Common myeloid progenitor, CD34-positive (primary cell): ENCODE results near the gene HYAL2.

Experiments used
- CTCF ChIA-PET: fragments of 350-600 bp; sonication (Branson Sonifier 250); formaldehyde crosslinking; loops from one replicate; lab custom pipeline; 2021; ENCODE audit warnings: antibody characterized with exemption; lab: Charles Lee
- POLR2A ChIA-PET: fragments of 350-600 bp; sonication (Branson Sonifier 250); formaldehyde crosslinking; loops from one replicate; lab custom pipeline; 2021; ENCODE audit warnings: antibody characterized with exemption; lab: Charles Lee
- DNase-seq, 3 donors: peaks; one replicate each; pipeline versions ENCODE4 v3.0.0 to v3.0.0-alpha.2; 2013
- H3K27ac ChIP-seq, 2 experiments: 1 replicate in 1 of 2; 2 replicates in 1 of 2; pipeline ENCODE4 v1.7.0; 2013; ENCODE audit warnings: inconsistent platforms in 2 of 2, low read length in 2 of 2, mild to moderate bottlenecking in 2 of 2, low read depth in 1 of 2, moderate library complexity in 1 of 2; ENCODE audit not compliant: severe bottlenecking in 2 of 2, insufficient read depth in 1 of 2, poor library complexity in 1 of 2
- H3K27me3 ChIP-seq, 5 experiments: replicated peaks in 2 of 5; 1 replicate in 3 of 5; 2 replicates in 2 of 5; pipeline versions ENCODE4 v1.6.1 to v1.7.0; 2013; ENCODE audit warnings: low read length in 4 of 5, mild to moderate bottlenecking in 2 of 5, moderate library complexity in 2 of 5, inconsistent platforms in 1 of 5; ENCODE audit not compliant: insufficient read depth in 5 of 5, control insufficient read depth in 4 of 5
- H3K36me3 ChIP-seq, 4 experiments: 1 replicate in 2 of 4; 2 replicates in 2 of 4; pipeline versions ENCODE4 v1.6.1 to v1.7.0; 2013; ENCODE audit warnings: low read length in 3 of 4, control low read depth in 1 of 4, mild to moderate bottlenecking in 1 of 4; ENCODE audit not compliant: control insufficient read depth in 4 of 4, insufficient read depth in 4 of 4
- H3K4me1 ChIP-seq, 4 experiments: 1 replicate in 3 of 4; 2 replicates in 1 of 4; pipeline versions ENCODE4 v1.6.1 to v1.7.1; 2013; ENCODE audit warnings: low read length in 3 of 4, mild to moderate bottlenecking in 3 of 4, control low read depth in 1 of 4, inconsistent platforms in 1 of 4, moderate library complexity in 1 of 4; ENCODE audit not compliant: control insufficient read depth in 4 of 4, insufficient read depth in 4 of 4; ENCODE audit errors: control extremely low read depth in 1 of 4
- H3K4me3 ChIP-seq, 7 experiments: 1 replicate in 4 of 7; 2 replicates in 3 of 7; pipeline versions ENCODE4 v1.5.1 to v1.7.0; 2013; ENCODE audit warnings: mild to moderate bottlenecking in 7 of 7, low read length in 6 of 7, moderate library complexity in 6 of 7, inconsistent platforms in 2 of 7, low read depth in 2 of 7, control low read depth in 1 of 7; ENCODE audit not compliant: insufficient read depth in 4 of 7, control insufficient read depth in 1 of 7; ENCODE audit errors: extremely low read depth in 1 of 7
- H3K9me3 ChIP-seq, 5 experiments: 1 replicate in 4 of 5; 2 replicates in 1 of 5; pipeline versions ENCODE4 v1.6.1 to v1.7.1; 2013; ENCODE audit warnings: low read length in 4 of 5, mild to moderate bottlenecking in 2 of 5, inconsistent platforms in 1 of 5, low read depth in 1 of 5, moderate library complexity in 1 of 5; ENCODE audit not compliant: control insufficient read depth in 4 of 5, insufficient read depth in 2 of 5; ENCODE audit errors: control extremely low read depth in 1 of 5
- WGBS: methylation state at CpG from one replicate; pipeline ENCODE4 v1.1.5; 2013; ENCODE audit not compliant: insufficient coverage; 5-methylcytosine and 5-hydroxymethylcytosine counted together

HYAL2 gene

GRCh38 chr3:50333744-50334328 lies 11.3 kb upstream of the HYAL2 start:
- WGBS: 90% methylated on average over 11 of the region's 12 CpGs
- no peak for DNase-seq
- POLR2A ChIA-PET: no interaction called here
- Histone ChIP-seq H3K9me3 (no peaks in the 10 kb centered on the region), H3K27me3 (no peaks in the 10 kb centered on the region), H3K27ac (peak overlapping the region; percentile 36 to 97), H3K4me1 (peaks cover 5 to 45% (median 42%) of the 10 kb centered on the region in 4 experiments), H3K4me3 (no peak overlapping the region), H3K36me3 (peaks cover 5 to 64% (median 52%) of the 10 kb centered on the region in 4 experiments)
- CTCF ChIA-PET: interaction anchor here (0.9 to 1.8 kb wide), 4 partner anchors 9 to 35 kb away, joined by 3 to 16 read pairs (median 4); partner anchors contain the start of gene HYAL2

- Histone ChIP-seq H3K4me1 (peaks cover 4 to 42% (median 38%) of the 10 kb centered on the region in 4 experiments), H3K27me3 (no peaks in the 10 kb centered on the region), H3K36me3 (peaks cover 5 to 60% (median 51%) of the 10 kb centered on the region in 4 experiments), H3K4me3 (no peak overlapping the region), H3K9me3 (no peaks in the 10 kb centered on the region), H3K27ac (no peak overlapping the region)
- CTCF ChIA-PET: interaction anchor here (1.2 to 1.5 kb wide), 3 partner anchors 13 to 85 kb away, joined by 3 read pairs; no protein-coding TSS in a partner anchor
- WGBS: 97% methylated on average over 19 of the region's 19 CpGs
- DNase-seq: no peak
- POLR2A ChIA-PET: no interaction called here
Measured at GRCh38 chr3:50331364-50331907, 8.9 kb upstream of the HYAL2 start.

- H3K4me1 ChIP-seq: peaks cover 0 to 39% (median 31%) of the 10 kb centered on the region in 4 experiments
- POLR2A ChIA-PET: no interaction called here
- peaks cover 5 to 59% (median 52%) of the 10 kb centered on the region in 4 experiments for H3K36me3 ChIP-seq
- DNase-seq: no peak
- no peak overlapping the region for H3K4me3 ChIP-seq
- CTCF ChIA-PET: interaction anchor here (1.3 to 3.5 kb wide), 4 partner anchors 7 to 52 kb away, joined by 3 to 21 read pairs (median 4); partner anchors contain the start of gene RASSF1
- H3K27me3 ChIP-seq: no peaks in the 10 kb centered on the region
- H3K27ac ChIP-seq: no peak overlapping the region
- no peaks in the 10 kb centered on the region for H3K9me3 ChIP-seq
- 97% methylated on average over 10 of the region's 10 CpGs for WGBS
Measured at GRCh38 chr3:50330330-50330729, 7.8 kb upstream of the HYAL2 start.

- Histone ChIP-seq H3K4me1 (peaks cover 0 to 40% (median 28%) of the 10 kb centered on the region in 4 experiments), H3K4me3 (peak within 1 kb of the TSS; percentile 67 to 94 (median 84)), H3K27me3 (no peaks in the 10 kb centered on the region), H3K36me3 (peaks cover 5 to 47% (median 43%) of the 10 kb centered on the region in 4 experiments), H3K27ac (peak within 1 kb of the TSS; percentile 67 to 87), H3K9me3 (no peaks in the 10 kb centered on the region)
- ChIA-PET CTCF (interaction anchor here (1.0 to 3.5 kb wide), 13 partner anchors 9 to 136 kb away, joined by 3 to 21 read pairs (median 5); partner anchors contain the start of genes GNAT1, HYAL1, HYAL3 and NAA80), POLR2A (interaction anchor here (0.6 to 2.3 kb wide), 7 partner anchors 10 to 1172 kb away, joined by 3 to 31 read pairs (median 5); partner anchors contain the start of genes HYAL1, HYAL3, NAA80 and RASSF1)
- DNase-seq: peak; percentile 96 to 98 (median 97)
- 3% methylated on average over 49 of the region's 55 CpGs for WGBS
Measured at GRCh38 chr3:50327943-50328691, 5.6 kb upstream of the HYAL2 start, which contains the start of gene TUSC2. TSS of gene TUSC2 (minus strand) at chr3:50328223. CDS start at chr3:50328099, 124 bp downstream.

GRCh38 chr3:50327129-50327528 lies 4.6 kb upstream of the HYAL2 start:
- H3K4me1 ChIP-seq: peaks cover 0 to 49% (median 37%) of the 10 kb centered on the region in 4 experiments
- WGBS: 83% methylated on average over 1 of the region's 4 CpGs

GRCh38 chr3:50326182-50326541 lies 3.6 kb upstream of the HYAL2 start:
- CTCF ChIA-PET: interaction anchor here (0.9 to 4.2 kb wide), 5 partner anchors 8 to 66 kb away, joined by 3 to 16 read pairs (median 4); no protein-coding TSS in a partner anchor
- H3K4me1 ChIP-seq: peaks cover 0 to 59% (median 42%) of the 10 kb centered on the region in 4 experiments
- 94% methylated on average over 3 of the region's 8 CpGs for WGBS
- H3K36me3 ChIP-seq: peaks cover 3 to 31% (median 28%) of the 10 kb centered on the region in 4 experiments
- no peaks in the 10 kb centered on the region for H3K27me3 ChIP-seq
- peak overlapping the region in 1 of 2 experiments; percentile 0 for H3K27ac ChIP-seq
- no peak for DNase-seq
- no peaks in the 10 kb centered on the region for H3K9me3 ChIP-seq
- H3K4me3 ChIP-seq: no peak overlapping the region
- POLR2A ChIA-PET: no interaction called here

More at GRCh38 chr3:50327129-50327528, 4.6 kb upstream of the HYAL2 start:
- H3K27me3 ChIP-seq: no peaks in the 10 kb centered on the region
- peak overlapping the region in 6 of 7 experiments; percentile 67 to 94 (median 86) for H3K4me3 ChIP-seq
- POLR2A ChIA-PET: interaction anchor here (0.9 to 2.3 kb wide), 3 partner anchors 11 to 63 kb away, joined by 5 to 31 read pairs (median 7); partner anchors contain the start of gene HYAL1
- CTCF ChIA-PET: interaction anchor here (0.9 to 3.5 kb wide), 11 partner anchors 8 to 135 kb away, joined by 3 to 21 read pairs (median 5); partner anchors contain the start of genes GNAT1, HYAL1, HYAL3 and NAA80
- DNase-seq: no peak
- peak overlapping the region; percentile 67 to 87 for H3K27ac ChIP-seq
- no peaks in the 10 kb centered on the region for H3K9me3 ChIP-seq
- H3K36me3 ChIP-seq: peaks cover 5 to 41% (median 37%) of the 10 kb centered on the region in 4 experiments
